Coronary artery (tissue), 2 donors: Measurements from ENCODE around the gene SNRPA1.

Experiments used
- DNase-seq: peaks from one replicate; pipeline ENCODE4 v3.0.0-alpha.2; 2017; ENCODE audit warnings: low spot score
- H3K27ac ChIP-seq, 2 donors: fragments of 200-600 bp; sonication (generic); one replicate each; pipeline ENCODE4 v1.5.1; 2016 to 2019
- H3K4me3 ChIP-seq: fragments of 200-600 bp; sonication (generic); 2 replicates; pipeline ENCODE4 v1.5.1; 2016; ENCODE audit warnings: mild to moderate bottlenecking, moderate library complexity
- TF ChIP-seq, protein P1 (sequence below): fragments of 200-600 bp; sonication (generic); IDR thresholded peaks from one replicate; pipeline ENCODE4 v1.5.1; 2019; ENCODE audit warnings: antibody characterized with exemption

Gene SNRPA1

DNA sequence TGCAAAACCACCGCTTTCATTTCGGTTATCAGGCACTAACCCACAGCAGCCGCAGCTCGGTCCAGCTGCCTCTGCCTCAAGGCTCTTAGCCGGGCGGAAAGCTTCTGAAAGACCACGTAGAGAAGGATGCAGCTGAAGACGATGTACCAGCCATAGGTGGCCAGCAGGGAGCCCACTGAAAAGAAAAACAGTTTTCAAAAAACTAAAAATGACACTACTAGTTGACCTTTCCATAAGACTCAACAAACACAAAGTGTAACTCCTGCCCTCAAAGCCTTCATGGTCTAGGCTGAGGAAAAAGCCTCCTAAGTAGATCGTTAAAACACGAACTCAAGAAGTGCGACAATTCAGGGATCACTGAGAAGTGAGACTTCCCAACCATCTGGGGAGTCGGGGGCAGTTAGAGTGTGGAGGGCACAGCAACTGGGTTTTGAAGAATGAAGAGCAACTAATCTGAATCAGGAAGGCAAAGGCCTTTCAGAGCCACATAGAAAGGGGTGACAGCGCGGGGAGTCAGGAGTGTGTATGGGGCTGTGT lies 18.5 kb downstream of the SNRPA1 start:
- Histone ChIP-seq H3K27ac (peak overlapping the region; percentile 86 to 96), H3K4me3 (peak overlapping the region; percentile 83)
- TF ChIP-seq, protein P1, sequence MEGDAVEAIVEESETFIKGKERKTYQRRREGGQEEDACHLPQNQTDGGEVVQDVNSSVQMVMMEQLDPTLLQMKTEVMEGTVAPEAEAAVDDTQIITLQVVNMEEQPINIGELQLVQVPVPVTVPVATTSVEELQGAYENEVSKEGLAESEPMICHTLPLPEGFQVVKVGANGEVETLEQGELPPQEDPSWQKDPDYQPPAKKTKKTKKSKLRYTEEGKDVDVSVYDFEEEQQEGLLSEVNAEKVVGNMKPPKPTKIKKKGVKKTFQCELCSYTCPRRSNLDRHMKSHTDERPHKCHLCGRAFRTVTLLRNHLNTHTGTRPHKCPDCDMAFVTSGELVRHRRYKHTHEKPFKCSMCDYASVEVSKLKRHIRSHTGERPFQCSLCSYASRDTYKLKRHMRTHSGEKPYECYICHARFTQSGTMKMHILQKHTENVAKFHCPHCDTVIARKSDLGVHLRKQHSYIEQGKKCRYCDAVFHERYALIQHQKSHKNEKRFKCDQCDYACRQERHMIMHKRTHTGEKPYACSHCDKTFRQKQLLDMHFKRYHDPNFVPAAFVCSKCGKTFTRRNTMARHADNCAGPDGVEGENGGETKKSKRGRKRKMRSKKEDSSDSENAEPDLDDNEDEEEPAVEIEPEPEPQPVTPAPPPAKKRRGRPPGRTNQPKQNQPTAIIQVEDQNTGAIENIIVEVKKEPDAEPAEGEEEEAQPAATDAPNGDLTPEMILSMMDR: no peak
- DNase-seq: no peak

DNA sequence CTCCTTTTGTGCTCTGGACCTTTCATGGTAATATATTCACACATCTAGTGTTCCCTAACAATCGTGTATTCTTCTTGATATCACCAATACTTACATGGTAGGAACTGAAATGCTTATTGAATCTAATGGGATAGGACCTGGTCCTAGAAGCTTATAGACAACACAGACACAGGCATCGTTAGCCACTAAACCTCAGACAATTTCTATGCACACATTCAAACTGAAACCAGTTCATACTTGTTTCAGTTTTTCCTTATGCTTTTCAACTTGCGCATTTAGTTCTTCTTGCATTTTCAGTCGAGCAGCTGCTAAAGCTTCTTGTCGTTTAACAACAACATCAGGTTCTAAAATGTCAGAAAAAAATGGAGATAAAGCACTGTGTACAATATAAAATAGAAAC lies 20.0 kb downstream of the SNRPA1 start:
- Histone ChIP-seq H3K4me3 (no peak overlapping the region), H3K27ac (no peak overlapping the region)
- TF ChIP-seq, protein P1: no peak
- DNase-seq: no peak

- Histone ChIP-seq H3K4me3 (no peak overlapping the region), H3K27ac (no peak overlapping the region)
- TF ChIP-seq, protein P1: no peak
- no peak for DNase-seq
Observed at GRCh38 chr15:101273534-101273933, 21.5 kb downstream of the SNRPA1 start.

DNA sequence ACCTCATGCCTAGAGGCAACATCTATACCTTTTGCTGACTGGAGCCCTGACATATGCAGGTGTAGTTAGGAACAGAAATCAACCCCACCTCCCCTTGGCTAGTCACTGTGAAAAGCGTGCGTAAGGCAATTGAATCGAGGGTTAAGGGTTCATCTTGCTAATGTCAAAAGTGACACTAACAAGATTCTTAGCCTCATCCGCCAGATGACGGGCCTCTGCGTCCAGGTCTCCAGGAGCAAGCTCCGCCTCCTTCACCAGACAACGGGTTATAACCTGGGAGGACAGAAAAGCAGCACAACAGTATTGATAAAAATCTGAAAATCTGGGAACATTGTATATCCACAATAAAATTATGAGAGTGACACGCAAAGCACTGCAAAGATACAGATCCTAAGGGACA lies 22.5 kb downstream of the SNRPA1 start:
- Histone ChIP-seq H3K27ac (no peak overlapping the region), H3K4me3 (no peak overlapping the region)
- DNase-seq: no peak
- TF ChIP-seq, protein P1: no peak

DNA sequence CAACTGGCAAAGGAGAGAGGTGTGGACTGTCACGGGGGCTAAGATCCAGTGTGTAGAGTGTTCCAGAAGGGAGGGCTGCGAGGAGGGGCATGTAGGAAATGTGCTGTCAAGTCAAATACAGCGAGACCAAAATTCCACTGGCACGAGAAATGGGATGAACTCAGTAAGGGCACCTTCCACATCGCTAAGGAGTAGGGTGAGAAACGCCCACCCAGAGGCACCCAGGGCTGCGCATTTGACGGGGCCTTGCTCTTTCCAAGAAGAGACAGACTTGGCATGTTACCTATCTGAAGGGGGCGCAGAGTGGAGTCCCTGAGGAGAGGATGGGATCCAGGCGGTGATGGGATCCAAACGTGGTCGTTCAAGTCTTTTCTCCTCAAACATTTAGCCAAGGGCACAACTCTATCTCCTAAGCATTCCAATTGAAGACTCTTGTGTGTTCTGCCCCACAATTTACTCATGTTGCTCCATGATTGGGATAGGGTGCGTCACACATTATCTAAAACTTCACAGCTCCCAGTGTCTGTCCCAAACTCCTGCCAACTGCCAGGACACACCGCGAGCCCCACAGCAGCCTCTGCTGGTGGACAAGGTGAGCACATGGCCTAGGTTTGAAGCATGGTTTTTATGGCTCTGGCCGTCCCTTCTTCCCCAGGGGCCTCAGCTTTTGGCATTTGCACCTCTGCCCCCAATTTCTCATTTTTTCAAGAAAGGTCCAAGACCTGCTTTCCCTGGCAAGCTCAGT lies 25.4 kb downstream of the SNRPA1 start:
- no peak overlapping the region for H3K4me3 ChIP-seq
- no peak overlapping the region for H3K27ac ChIP-seq
- no peak for DNase-seq
- TF ChIP-seq, protein P1: no peak

GRCh38 chr15:101267320-101268104 lies 27.5 kb downstream of the SNRPA1 start:
- peak; percentile 83 for DNase-seq
- TF ChIP-seq, protein P1: no peak
- H3K4me3 ChIP-seq: no peak overlapping the region

More at GRCh38 chr15:101267320-101268104, 27.5 kb downstream of the SNRPA1 start:
- H3K27ac ChIP-seq: peak overlapping the region in 1 of 2 donors; percentile 76
